GM12875 (cell line): ENCODE data around the gene ADGRF4.

ENCODE experiments used
- H3K4me3 ChIP-seq: one replicate; pipeline ENCODE4 v1.5.1; 2011; ENCODE audit warnings: low read depth, low read length, control low read depth
- CTCF ChIP-seq: IDR thresholded peaks from 2 replicates; pipeline ENCODE4 v1.5.1; 2011; ENCODE audit warnings: low read depth, mild to moderate bottlenecking, control low read depth, inconsistent platforms, low read length, moderate library complexity, borderline replicate concordance; ENCODE audit not compliant: insufficient read depth

Gene ADGRF4

DNA sequence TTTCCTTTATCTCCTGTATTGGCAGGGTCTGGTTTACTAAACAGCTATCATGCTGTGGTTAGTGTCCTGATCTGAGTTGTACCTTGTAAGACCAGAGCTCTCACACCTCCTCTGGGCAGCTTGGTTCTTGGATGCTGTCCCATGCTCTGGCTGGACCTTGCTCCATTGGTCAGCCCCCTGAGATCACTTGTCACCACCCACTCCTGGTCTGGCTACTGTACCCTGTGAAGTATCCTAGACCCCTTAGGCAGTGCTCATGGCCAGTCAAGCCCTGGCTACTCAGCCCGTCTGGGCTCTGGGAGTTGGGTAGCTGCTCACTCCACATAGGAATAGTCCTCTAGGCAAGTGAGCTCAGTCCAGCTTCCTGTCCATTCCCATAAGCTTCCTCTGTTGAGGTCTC is 31.1 kb downstream of the ADGRF4 start:
- H3K4me3 ChIP-seq, result no peak overlapping the region
- no peak for TF ChIP-seq CTCF

- no peak; the same call in 1 of the 2 replicates for TF ChIP-seq CTCF
- no peak overlapping the region for H3K4me3 ChIP-seq
Observed at GRCh38 chr6:47733879-47734558, 35.6 kb downstream of the ADGRF4 start.

DNA sequence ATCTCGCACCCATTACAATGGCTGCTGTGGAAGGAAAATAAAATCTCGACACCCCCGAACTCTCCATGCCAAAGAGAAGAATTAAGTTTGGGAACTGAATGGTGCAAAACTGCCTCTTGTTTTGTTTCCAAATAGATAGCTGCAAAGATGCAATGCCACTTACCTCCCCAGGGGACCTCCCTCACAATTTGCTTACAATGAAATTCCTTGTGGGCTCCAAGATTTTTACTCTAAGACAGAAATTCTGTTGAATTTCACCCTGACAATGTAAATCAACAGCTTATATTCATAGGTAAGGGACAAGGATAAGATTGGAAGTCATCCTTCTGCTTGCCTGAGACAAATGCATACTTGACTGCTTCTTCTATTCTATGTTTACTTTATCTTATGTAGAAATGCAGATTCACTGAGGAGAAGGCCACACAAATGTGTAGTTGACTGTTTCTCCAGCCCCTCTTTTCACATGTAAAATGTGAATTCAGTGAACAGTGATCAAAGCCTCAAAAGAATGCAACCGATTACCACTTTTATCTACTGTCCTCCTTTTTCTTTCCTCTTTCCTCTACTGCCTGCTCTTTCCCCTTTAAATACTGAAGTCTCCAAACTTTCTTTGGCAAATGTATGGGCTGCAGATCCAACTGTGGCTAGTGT is 36.6 kb downstream of the ADGRF4 start:
- no peak for TF ChIP-seq CTCF
- H3K4me3 ChIP-seq, result no peak overlapping the region

- no peak for TF ChIP-seq CTCF
- no peak overlapping the region for H3K4me3 ChIP-seq
Observed at GRCh38 chr6:47736083-47736700, 37.8 kb downstream of the ADGRF4 start.

- TF ChIP-seq CTCF, result no peak
- H3K4me3 ChIP-seq, result no peak overlapping the region
Observed at GRCh38 chr6:47737406-47737805, 39.0 kb downstream of the ADGRF4 start.

DNA sequence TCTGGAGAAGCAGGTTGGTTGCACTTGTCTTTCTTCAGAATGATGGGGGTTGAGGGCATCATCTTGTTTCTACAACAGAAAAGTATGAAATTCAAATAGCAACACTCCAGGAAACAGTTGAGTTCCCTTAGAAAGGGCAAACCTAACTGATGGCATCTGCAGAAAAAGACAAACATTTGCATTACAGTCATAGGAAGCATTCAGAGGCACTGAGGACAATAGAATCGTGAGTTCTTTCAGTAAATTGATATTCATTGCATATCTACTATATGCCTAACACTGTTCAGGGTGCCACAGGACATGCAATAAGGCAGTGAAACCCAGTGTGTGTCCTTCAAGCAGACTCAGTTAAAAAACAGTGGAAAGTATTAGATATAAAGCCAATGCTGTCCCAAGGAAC is 42.3 kb downstream of the ADGRF4 start:
- no peak for TF ChIP-seq CTCF
- H3K4me3 ChIP-seq, result no peak overlapping the region

GRCh38 chr6:47741807-47742206 is 43.4 kb downstream of the ADGRF4 start:
- TF ChIP-seq CTCF, result no peak

More at GRCh38 chr6:47741807-47742206, 43.4 kb downstream of the ADGRF4 start:
- no peak overlapping the region for H3K4me3 ChIP-seq
